ENCODE results near the gene TTC7B.

DNA sequence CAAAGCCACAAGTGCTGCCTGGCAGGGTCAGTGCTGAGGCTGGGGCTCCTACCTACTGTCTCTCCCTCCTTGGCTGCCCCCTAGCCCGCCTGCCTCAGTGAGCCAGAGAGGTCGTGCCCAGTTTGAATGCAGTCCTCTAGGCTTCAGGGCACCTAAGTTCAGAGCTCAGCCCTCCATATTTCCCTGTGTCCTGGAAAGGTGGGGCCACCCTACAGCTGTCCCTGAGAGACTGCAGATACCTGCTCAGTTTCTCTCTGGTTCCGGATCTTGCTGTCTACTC is 276.8 kb downstream of the TTC7B start:
- TF ChIP-seq POLR2AphosphoS5 (IDR thresholded peaks at IDR 0.05) = no peak
- TF ChIP-seq, protein P1, sequence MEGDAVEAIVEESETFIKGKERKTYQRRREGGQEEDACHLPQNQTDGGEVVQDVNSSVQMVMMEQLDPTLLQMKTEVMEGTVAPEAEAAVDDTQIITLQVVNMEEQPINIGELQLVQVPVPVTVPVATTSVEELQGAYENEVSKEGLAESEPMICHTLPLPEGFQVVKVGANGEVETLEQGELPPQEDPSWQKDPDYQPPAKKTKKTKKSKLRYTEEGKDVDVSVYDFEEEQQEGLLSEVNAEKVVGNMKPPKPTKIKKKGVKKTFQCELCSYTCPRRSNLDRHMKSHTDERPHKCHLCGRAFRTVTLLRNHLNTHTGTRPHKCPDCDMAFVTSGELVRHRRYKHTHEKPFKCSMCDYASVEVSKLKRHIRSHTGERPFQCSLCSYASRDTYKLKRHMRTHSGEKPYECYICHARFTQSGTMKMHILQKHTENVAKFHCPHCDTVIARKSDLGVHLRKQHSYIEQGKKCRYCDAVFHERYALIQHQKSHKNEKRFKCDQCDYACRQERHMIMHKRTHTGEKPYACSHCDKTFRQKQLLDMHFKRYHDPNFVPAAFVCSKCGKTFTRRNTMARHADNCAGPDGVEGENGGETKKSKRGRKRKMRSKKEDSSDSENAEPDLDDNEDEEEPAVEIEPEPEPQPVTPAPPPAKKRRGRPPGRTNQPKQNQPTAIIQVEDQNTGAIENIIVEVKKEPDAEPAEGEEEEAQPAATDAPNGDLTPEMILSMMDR (IDR thresholded peaks at IDR 0.05) = no peak
